NCI-H748 treated with DMSO at 0.1 percent for 48 hours (cell line): Measurements from ENCODE around the gene PTPN6.

ENCODE experiments used
- DNase-seq: peaks from one replicate; lab custom pipeline; 2025; lab: John Stamatoyannopoulos, UW

PTPN6 gene

GRCh38 chr12:6970096-6970527 lies 19.0 kb downstream of the PTPN6 start:
- DNase-seq, result no peak

DNA sequence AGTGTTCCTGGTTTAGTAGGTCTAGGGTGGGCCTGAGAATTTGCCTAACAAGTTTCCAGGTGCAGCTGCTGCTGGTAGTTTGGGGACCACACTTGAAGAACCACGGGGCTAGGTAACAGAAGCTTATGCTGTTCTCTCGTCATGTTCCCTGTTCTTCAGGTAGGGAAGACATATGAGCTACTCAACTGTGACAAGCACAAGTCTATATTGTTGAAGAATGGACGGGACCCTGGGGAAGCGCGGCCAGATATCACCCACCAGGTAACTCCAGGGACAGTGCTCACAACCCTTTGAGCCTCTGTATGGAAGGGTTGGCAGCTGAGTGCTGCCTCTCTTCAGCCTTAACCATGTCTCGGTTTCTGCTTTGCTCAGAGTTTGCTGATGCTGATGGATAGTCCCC lies 23.0 kb downstream of the PTPN6 start:
- DNase-seq, result no peak

DNA sequence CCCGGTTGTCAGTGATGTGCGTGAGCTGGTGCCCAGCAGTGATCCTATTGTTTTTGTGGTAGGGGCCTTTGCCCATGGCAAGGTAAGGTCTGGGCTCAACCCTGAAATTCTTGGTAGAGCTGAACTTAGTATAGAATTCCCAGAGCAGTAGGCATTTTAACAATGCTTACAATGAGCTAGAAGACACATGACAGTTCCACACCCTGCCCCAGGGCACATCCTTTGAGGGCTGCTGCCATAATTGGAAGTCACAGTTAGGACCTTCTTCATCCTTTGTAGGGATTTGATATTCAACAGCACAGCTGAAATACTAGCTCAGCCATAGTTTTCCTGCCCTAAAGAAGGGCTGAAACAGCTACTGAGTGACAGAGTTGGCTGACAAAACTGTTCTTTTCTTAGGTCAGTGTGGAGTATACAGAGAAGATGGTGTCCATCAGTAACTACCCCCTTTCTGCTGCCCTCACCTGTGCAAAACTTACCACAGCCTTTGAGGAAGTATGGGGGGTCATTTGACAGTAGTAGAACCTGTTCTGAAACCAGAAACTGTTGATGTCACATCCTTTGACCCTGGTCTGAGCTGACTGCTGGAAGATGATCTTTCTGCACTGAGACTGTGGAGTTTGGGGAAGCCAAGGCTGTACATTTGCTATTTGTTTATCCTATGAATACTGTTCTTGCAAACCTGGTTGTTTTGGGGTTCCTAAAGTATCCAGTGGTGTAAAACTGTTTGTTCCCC lies 24.3 kb downstream of the PTPN6 start:
- DNase-seq, result no peak

DNA sequence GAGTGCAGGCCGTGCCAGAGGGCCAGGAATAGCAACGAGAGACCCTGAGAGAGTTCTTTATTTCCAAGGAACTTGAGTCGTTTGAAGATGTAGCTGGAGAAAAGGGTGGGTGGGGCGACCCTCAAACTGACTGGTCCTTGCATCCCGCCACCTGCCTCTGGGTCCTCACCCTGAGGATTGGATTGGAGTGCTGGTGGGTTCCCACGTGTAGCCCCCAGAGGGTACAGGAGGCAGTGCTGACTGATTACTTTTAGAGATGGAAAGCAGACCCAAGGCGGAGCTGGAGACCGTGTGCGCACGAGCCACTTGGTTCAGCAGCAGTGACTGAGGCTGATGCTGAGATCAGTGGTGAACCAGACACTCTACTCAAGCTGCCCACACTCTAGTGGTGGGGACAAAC lies 26.5 kb downstream of the PTPN6 start:
- DNase-seq, result no peak

- DNase-seq, result no peak
These were observed 27.0 kb downstream of the PTPN6 start for GRCh38 chr12:6978188-6978587.

DNA sequence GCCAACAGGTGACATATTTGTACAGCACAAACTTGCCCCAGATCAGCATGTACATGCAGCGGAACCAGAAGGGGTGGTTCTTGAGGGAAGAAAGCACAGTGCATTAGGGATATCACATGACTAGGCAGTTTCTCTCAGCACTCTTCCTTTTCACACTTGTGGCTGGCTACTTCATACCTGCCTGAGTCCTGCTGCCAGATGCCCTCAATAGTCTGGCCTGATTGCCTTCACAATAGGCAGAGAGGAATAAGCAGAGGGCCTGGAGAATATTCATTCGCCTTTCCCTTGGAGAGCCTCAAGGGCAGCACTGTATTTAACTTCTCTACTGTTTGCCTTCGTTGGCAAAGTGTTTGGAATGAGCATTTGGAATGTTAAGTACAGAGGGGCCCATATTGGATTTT lies 27.5 kb downstream of the PTPN6 start:
- DNase-seq, result no peak

DNA sequence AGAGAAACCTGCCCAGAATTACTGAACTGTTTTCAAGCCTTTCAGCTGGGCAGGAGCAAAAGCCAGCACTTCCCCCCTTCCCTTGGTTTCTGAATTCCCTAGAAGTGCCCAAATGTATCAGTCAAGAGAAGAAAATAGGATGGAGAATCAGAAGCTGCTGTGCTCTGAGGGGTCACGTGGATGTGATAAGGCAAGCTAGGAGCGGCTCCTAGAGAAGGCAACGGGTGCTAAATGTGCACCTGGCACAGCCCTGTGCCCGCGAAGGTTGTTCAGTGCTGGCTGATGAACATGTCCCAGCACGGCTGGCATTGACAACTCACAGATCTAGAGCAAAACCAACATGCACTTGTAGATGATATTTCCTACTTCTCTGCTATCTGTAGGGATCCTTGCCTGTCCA lies 27.9 kb downstream of the PTPN6 start:
- no peak for DNase-seq

GRCh38 chr12:6979453-6979852 lies 28.3 kb downstream of the PTPN6 start:
- DNase-seq, result no peak

- DNase-seq, result no peak
These were observed 28.9 kb downstream of the PTPN6 start for GRCh38 chr12:6980075-6980474.

DNA sequence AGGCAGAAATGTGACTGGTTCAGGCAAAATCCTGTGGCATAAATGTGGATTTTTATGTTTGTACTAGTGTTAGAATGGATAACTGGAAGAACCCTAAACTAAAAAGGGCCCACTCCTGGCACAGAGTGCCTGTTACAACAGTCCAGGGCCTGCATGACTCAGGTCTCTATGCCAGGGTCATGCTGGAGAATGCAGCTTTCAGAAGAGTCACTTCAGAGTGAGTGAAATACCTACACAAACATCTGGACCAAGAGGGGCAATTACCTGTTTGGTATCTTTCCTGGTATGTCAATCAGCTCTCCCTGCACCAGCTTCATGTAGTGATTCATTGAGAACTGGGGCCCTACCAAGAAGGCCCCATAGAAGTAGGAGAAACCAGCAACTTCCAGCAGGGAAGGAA lies 29.6 kb downstream of the PTPN6 start:
- no peak for DNase-seq

DNA sequence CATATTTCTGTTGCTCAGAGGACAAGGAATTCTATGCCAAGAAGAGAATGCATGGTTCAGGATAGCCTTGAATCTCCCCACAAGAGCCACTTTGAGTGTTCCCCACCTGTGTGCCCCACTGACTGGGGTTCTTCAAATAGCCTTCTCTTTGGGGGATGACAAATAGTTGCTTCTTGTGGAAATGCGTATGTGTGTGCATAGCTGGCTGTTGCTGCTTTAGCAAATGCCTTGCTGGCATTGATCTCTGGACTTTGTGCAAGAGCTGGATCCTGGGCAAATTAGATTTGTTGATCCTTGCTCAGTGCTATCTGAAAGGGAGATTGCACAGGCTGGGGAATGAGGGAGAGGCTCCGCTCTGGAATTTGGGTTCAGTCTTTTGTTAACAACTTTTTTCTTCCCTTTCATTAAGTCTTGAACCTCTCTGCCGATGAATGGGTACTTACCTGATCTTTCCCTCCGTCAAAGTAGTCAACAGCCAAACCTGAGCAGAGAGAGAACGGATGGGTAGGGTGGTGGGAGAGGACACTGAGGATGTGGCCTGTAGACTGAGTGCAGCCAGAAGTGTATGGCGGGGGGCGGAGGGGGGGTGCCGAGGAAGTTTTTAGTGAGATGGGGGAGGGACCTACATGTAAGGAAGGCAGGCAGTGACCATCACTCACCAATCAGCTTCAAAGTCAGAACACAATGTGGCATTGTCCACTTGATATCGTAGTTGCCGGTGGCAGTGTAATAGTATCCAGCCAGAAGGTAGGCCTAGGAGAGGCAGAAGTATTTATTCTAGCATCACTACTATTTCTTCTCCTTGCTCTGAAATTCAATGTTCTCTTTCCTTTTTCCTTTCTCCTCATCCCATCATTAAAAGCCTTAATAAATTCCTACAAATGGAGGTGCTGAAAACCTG lies 30.2 kb downstream of the PTPN6 start:
- no peak for DNase-seq

- DNase-seq, result no peak
These were observed 31.4 kb downstream of the PTPN6 start for GRCh38 chr12:6982532-6982931.

- no peak for DNase-seq
These were observed 36.9 kb downstream of the PTPN6 start for GRCh38 chr12:6987956-6988553.

DNA sequence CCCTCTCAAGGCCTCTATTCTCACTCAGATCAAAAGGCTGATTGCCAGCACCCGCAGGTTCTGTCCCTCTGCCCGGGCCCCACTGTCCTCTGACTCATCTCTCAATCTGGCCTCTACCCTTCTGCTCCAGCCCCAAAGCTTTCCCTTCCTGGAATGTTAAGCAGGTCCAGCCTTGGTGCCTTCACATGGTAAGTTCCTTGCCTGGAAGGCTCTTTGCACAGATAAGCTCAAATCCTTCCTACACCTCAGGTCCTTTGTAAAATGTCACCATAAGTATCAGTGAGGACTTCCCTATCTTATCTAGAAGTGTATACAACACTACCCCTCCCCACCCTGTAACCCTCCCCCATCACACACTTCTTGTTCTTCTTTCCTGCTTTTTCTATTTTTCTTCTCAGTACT lies 44.9 kb downstream of the PTPN6 start:
- no peak for DNase-seq

DNA sequence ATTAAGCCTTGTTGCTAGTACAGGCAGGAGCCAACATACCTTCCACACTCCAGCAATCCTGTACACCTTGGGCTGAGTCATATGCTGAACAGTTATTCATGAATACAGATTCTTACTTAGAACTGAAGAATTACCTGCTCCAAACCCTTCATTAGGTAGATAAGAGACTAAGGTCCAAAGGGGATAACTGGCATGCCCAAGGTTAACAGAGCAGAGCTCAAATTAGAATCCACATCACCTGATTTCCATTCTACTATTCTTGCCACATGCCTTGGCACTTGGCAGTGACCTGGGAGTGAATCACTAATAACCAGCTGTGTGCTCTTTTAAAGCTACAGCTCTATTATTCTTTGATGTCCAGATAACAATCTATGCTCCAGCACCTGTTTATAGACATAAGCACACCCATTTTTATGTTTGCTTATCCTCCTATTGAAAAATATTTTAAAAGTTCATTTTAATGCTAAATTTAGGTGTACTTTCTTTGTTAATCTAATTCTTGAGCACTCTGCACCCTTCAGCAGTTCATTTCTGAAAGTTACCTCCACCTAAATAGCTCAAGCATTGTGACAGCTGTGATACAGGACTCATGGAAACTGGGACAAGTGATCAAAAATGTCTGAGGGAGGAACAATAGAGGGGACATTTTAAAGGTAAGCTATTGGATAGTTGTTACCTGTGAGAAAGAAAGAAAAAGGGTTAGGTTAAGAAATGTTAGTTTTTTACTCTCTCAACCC lies 47.7 kb downstream of the PTPN6 start:
- no peak for DNase-seq

DNA sequence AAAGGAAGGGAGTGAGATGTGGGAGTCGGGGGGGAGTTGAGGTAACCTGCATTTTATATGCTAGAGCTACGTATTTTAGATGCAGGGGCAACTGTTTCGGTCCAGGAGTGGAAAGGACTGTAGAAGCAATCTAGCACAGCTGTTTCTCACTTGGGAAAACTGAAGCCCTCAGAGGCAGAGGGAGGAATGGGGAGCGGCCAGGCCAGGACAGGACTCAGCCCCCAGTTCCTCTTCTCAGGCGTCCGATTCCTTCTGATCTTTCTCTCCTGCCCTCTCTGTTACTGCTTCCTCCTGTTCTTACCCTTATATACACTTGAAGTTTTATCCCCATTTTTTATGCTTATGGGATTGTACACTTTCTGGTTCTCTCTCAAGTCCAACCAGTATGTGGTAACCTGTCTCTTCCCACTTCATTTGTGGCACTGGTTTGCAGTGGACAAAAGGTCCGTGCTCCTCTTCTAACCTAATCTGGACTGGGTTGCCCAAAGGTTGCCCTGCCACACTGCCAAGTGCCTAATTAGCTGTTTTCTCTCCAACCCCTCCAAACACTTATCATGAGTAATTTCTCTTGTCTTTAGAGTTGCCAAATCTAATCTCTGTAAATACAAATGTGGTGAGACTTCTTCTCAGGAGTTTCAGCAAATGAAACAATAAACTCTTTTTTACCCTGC lies 50.9 kb downstream of the PTPN6 start:
- DNase-seq, result no peak

- no peak for DNase-seq
These were observed 53.2 kb downstream of the PTPN6 start for GRCh38 chr12:7004287-7004803.

DNA sequence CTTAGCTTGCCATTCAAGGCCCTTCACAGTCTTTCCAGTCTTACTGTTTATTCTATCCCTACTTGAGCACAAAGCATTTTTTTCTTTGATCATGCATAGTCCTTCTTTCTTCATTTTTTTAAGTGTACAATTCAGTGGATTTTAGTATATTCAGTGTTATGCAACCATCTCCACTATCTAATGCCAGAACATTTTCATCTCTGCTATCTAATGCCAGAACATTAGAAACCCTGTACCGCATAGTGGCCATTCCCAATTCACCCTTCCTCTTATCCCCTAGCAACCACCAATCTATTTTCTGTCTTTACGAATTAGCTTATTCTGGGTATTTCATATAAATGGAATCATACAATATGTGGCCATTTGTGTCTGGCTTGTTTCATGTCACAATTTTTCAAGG lies 53.7 kb downstream of the PTPN6 start:
- no peak for DNase-seq

DNA sequence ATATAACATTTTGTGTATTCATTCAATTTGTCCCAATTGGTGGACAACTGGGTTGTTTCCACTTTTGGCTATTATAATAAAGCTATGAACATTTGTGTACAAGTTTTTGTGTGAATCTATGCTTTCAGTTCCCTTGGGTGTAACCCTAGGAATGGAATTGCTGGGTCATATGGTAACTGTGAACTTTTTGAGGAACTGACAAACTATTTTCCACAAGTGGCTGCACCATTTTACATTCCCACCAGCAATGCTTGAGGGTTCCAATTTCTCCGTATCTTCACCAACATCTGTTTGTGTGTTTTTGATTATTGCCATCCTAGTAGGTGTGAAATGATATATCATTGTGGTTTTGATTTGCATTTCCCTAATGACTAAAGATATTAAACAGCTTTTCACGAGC lies 54.2 kb downstream of the PTPN6 start:
- DNase-seq, result no peak

- DNase-seq, result no peak
These were observed 55.5 kb downstream of the PTPN6 start for GRCh38 chr12:7006639-7007038.

DNA sequence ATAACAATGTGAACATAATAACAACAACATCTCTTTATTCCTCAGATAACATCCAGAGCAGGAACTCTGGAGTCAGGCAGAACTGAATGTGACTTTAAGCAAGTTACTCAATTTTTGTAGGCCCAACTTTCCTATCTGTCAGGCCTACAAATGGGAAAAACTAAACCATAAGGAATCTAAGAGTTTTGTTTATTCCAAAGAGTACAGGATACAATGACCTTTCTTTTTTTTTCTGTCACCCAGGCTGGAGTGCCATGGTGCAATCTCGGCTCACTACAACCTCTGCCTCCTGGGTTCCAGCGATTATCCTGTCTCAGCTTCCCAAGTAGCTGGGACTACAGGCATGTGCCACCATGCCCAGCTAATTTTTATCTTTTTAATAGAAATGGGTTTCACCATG lies 57.7 kb downstream of the PTPN6 start:
- no peak for DNase-seq
